HUES6 (cell line): ENCODE results near the gene E2F4.

Source experiments
- H3K27ac ChIP-seq: 2 replicates; pipeline ENCODE4 v1.7.0; 2013; ENCODE audit warnings: low read depth, mild to moderate bottlenecking, low read length, inconsistent platforms
- H3K27me3 ChIP-seq: 2 replicates; pipeline ENCODE4 v1.6.1; 2013; ENCODE audit warnings: low read length; ENCODE audit not compliant: control insufficient read depth, insufficient read depth
- H3K36me3 ChIP-seq: 2 replicates; pipeline ENCODE4 v1.6.1; 2013; ENCODE audit warnings: low read length; ENCODE audit not compliant: control insufficient read depth, insufficient read depth
- H3K4me1 ChIP-seq: 2 replicates; pipeline ENCODE4 v1.6.1; 2013; ENCODE audit warnings: low read length; ENCODE audit not compliant: control insufficient read depth, insufficient read depth
- H3K4me3 ChIP-seq: 2 replicates; pipeline ENCODE4 v1.5.1; 2013; ENCODE audit warnings: low read depth, low read length
- H3K9ac ChIP-seq: one replicate; pipeline ENCODE4 v1.6.1; 2013; ENCODE audit warnings: mild to moderate bottlenecking, low read length
- H3K9me3 ChIP-seq: 2 replicates; pipeline ENCODE4 v1.6.1; 2013; ENCODE audit warnings: low read depth, low read length; ENCODE audit not compliant: control insufficient read depth, insufficient read depth

The E2F4 gene

DNA sequence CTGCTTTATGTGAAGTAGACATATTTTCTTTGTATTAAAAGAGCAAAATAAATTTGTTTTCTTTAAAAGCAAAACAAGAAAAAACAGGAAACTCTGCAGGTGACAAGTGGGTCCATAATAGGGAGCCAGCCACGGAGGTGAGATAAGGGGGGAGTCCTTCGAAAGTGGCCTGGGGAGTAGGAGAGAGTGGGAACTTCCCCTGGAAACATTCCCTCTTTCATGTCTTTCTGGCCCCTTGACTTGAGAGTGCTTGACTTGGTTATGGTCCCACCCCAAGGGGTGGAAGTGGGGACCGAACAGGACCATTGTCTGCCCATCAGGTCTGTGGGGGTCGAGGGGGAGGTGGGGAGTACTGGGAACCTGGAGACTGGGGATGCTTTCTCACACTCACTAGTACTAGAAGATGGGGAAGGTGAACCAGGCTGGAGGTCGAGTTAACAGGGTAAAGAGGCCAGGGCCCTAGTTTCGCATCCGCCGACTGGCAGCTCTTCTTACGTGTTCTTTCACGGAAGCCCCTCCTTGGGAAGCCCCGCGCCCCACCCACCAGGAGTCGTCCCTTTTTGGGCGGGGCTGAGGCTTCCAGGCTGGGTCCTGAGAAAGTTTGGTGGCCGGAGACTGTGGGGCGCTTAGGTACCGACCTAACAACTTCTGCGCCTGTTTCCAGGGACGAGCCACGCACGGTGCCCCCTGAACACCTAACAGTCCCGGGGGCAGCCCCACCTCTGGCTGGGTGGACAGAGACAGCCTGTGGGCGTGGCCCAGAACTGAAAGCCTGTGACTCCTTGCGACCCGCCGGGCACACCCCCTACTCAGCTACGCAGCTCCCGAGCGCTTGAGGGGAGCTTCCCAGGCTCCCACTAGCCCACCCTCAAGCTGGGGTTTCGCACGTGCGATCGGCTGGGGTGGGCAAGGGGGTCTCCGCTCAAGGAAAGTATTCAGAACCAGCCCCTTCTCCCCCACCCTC lies 33.0 kb upstream of the E2F4 start:
- H3K9me3 ChIP-seq = no peaks in the 10 kb centered on the region
- peaks cover 100% of the 10 kb centered on the region for H3K27me3 ChIP-seq
- no peak overlapping the region for H3K27ac ChIP-seq
- no peak overlapping the region for H3K9ac ChIP-seq
- peak overlapping the region; percentile 68 for H3K4me3 ChIP-seq
- H3K36me3 ChIP-seq = no peaks in the 10 kb centered on the region
- H3K4me1 ChIP-seq = peaks cover 12% of the 10 kb centered on the region; the same call in 1 of the 2 replicates

DNA sequence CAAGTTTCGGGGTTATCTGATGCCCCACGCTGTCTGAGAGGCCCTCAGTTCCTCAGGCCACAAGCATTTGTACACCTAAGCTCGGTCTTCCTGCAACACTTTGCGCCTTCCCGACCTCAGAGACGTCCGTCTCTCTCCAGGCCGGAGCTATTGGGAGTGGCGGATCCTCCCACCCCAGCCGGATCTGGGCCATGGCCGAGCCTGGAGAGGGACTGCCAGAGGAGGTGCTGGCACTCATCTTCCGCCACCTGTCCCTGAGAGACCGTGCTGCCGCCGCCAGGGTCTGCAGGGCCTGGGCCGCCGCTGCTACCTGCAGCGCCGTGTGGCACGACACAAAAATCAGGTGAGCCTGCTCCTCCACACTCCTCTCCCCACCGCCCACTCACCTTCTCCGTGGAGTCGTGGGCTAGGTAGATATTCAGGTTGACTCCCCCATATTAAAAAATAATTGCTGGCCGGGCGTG lies 30.3 kb upstream of the E2F4 start:
- no peaks in the 10 kb centered on the region for H3K9me3 ChIP-seq
- no peak overlapping the region; the same call in 1 of the 2 replicates for H3K4me3 ChIP-seq
- H3K9ac ChIP-seq = no peak overlapping the region
- H3K4me1 ChIP-seq = peaks cover 18% of the 10 kb centered on the region
- H3K27ac ChIP-seq = no peak overlapping the region
- H3K27me3 ChIP-seq = peaks cover 100% of the 10 kb centered on the region
- no peaks in the 10 kb centered on the region for H3K36me3 ChIP-seq

DNA sequence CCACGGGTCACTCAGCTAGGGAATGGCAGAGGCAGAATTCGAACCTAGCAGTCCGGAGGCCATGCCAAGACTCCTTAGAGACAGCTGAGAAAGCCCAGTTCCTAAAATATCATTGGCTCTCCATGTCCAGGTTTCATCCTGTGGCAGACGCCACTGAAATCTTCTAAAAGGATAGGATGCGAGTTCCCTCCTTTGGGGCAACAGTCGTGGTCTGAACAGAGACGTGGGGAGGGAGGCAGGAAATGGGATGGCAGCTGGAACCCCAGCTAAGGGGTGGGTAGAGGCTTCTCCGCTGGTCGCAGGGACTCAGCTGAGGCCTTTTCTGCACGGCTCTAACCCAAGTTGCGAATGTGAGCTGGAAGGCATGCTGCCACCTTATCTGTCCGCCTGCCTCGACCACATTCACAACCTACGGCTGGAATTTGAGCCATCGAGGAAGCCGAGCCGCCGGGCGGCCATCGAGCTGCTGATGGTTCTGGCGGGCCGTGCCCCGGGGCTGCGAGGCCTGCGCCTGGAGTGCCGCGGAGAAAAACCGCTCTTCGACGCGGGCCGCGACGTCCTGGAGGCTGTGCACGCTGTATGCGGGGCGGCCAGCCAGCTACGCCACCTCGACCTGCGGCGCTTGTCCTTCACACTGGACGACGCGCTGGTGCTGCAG lies 29.3 kb upstream of the E2F4 start:
- no peak overlapping the region for H3K27ac ChIP-seq
- peaks cover 100% of the 10 kb centered on the region for H3K27me3 ChIP-seq
- H3K4me3 ChIP-seq = peak overlapping the region; percentile 55
- H3K9ac ChIP-seq = no peak overlapping the region
- H3K36me3 ChIP-seq = no peaks in the 10 kb centered on the region
- peaks cover 18% of the 10 kb centered on the region for H3K4me1 ChIP-seq
- H3K9me3 ChIP-seq = no peaks in the 10 kb centered on the region

DNA sequence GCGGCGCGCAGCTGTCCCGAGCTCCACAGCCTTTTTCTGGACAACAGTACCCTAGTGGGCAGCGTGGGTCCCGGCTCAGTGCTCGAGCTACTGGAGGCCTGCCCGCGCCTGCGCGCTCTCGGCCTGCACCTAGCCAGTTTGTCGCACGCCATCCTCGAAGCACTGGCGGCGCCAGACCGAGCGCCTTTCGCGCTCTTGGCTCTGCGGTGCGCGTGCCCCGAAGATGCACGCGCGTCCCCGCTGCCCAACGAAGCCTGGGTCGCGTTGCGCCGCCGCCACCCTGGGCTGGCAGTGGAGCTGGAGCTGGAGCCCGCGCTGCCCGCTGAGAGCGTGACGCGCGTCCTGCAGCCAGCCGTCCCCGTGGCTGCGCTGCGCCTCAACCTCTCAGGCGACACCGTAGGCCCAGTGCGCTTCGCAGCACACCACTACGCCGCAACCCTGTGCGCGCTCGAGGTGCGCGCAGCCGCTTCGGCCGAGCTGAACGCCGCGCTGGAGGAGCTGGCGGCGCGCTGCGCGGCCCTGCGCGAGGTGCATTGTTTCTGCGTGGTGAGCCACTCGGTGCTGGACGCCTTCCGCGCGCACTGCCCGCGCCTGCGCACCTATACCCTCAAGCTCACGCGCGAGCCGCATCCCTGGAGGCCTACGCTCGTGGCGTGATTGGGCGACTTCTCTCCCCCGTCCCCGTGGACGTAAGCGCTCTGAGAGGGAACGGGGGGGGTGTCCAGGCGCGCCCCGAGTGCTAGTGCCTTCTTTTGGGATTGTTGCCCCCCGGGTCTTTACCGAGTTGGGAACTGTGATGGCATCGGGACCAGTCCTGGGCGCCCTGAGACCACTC lies 28.6 kb upstream of the E2F4 start:
- H3K9ac ChIP-seq = no peak overlapping the region
- H3K9me3 ChIP-seq = no peaks in the 10 kb centered on the region
- H3K36me3 ChIP-seq = no peaks in the 10 kb centered on the region
- peaks cover 100% of the 10 kb centered on the region for H3K27me3 ChIP-seq
- no peak overlapping the region for H3K27ac ChIP-seq
- H3K4me3 ChIP-seq = peak overlapping the region; percentile 55
- peaks cover 18% of the 10 kb centered on the region for H3K4me1 ChIP-seq

DNA sequence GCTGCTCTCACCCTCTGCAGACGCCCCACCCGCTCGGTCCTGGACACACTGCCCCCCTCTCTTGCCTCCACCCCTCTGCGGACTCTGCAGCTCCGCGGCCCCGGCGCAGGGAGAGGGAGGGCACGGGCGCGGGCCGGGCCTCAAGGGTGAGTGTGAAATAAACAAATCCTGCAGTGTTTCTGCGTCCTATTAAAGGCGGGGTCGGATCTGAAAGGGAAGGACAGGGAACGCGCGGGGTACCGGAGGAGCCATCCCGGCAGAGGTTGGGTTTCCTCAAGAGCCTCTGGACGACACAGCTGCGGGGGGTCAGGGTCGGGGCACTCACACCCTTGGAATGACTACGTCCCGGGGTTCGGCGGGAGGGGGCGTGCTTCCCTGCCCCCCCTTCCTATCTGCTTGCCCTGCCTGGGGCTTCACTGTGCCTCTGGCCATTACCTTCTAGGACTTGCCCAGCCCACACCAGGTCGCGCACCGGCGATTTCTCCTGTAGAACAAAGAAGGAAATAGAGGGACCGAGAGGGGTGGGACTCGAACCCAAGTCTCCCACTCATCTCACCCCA lies 27.9 kb upstream of the E2F4 start:
- Histone ChIP-seq H3K4me1 (peaks cover 17% of the 10 kb centered on the region), H3K27me3 (peaks cover 100% of the 10 kb centered on the region)

DNA sequence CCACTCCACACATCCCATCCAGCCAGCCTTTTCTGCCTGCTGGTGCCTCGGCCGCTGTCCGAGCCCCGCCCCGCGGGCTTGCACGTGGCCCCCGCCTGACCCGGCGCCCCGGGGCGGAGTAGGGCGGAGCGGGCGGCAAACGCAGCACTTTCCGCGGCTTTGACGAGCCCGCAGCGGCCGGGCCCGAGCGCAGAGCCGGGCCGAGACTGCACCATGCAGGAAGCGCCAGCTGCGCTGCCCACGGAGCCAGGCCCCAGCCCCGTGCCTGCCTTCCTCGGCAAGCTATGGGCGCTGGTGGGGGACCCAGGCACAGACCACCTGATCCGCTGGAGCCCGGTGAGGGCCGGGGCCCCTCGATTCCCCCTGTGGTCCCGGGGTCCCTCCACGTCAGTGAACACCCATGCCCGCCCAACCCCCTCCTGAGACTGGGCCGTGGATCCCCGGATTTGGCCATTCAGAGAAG lies 27.3 kb upstream of the E2F4 start, which contains the start of gene HSF4:
Gene HSF4 (plus strand): TSS at position 147 of the 463 bp plus-strand sequence. CDS start 67 bp downstream, at position 214.
- Histone ChIP-seq H3K4me3 (peak within 1 kb of the TSS; percentile 55), H3K36me3 (no peaks in the 10 kb centered on the region), H3K4me1 (peaks cover 14% of the 10 kb centered on the region), H3K9me3 (no peaks in the 10 kb centered on the region), H3K27me3 (peaks cover 100% of the 10 kb centered on the region), H3K9ac (no peak within 1 kb of the TSS), H3K27ac (no peak within 1 kb of the TSS)

More for the DNA sequence above, 27.9 kb upstream of the E2F4 start:
- Histone ChIP-seq H3K9ac (no peak overlapping the region), H3K9me3 (no peaks in the 10 kb centered on the region), H3K36me3 (no peaks in the 10 kb centered on the region), H3K27ac (no peak overlapping the region), H3K4me3 (peak overlapping the region; percentile 55)

DNA sequence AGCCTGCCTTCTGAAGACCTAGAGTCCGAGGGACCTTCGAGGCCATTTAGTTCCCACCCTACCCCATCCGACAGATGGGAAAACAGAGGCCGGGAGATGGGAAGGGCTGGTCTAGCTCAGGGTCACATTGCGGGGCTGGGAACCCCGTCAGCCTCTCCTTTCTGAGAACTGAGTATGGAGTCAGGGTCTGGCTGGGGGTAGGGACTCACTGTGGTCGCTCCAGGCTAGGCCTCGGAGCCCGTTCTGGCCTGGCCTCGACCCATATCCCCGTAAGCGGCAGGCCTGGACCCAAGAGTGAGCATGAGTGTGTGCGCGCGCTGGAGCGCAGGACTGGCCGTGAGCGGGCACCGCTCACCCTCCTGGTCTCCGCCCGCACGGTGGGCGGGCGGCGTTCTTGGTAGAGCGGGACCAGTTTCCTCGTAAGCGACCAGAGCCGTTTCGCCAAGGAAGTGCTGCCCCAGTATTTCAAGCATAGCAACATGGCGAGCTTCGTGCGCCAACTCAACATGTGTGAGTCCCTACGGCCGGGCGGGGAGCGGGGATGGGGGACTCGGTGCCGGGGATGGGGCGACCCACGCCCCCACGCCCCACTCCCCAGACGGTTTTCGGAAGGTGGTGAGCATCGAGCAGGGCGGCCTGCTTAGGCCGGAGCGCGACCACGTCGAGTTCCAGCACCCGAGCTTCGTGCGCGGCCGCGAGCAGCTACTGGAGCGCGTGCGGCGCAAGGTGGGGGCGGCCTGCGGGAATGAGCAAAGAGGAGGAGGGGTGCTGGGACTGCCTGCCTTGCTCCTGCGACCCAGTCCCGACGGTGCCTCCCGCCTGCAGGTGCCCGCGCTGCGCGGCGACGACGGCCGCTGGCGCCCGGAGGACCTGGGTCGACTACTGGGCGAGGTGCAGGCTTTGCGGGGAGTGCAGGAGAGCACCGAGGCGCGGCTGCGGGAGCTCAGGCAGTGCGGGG lies 26.6 kb upstream of the E2F4 start:
- Histone ChIP-seq H3K27me3 (peaks cover 92% of the 10 kb centered on the region), H3K9me3 (no peaks in the 10 kb centered on the region), H3K27ac (no peak overlapping the region), H3K4me1 (peaks cover 14% of the 10 kb centered on the region), H3K4me3 (peak overlapping the region; percentile 55), H3K9ac (no peak overlapping the region), H3K36me3 (no peaks in the 10 kb centered on the region)

DNA sequence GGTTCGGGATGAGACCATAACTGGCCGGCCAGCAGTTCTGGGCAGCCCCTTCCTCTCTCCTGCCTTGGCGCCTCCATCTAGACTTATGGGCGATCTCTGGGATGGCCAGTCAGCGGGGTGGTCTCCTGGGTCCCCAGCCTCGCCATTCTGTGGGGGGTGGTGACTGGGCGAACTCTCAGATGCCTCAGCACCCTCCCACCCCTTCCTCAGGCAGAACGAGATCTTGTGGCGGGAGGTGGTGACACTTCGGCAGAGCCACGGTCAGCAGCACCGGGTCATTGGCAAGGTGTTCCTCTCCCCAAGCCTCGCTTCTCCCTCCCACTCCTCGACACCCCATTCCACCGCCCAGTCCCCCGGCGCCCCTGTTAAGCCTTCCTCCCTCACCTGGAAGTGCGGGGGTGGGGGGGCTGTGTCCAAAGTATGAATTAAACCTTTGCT lies 25.8 kb upstream of the E2F4 start:
- no peak overlapping the region for H3K27ac ChIP-seq
- no peak overlapping the region for H3K9ac ChIP-seq
- H3K4me3 ChIP-seq = no peak overlapping the region
- no peaks in the 10 kb centered on the region for H3K9me3 ChIP-seq
- peaks cover 17% of the 10 kb centered on the region for H3K4me1 ChIP-seq
- no peaks in the 10 kb centered on the region for H3K36me3 ChIP-seq
- H3K27me3 ChIP-seq = peaks cover 90% of the 10 kb centered on the region

DNA sequence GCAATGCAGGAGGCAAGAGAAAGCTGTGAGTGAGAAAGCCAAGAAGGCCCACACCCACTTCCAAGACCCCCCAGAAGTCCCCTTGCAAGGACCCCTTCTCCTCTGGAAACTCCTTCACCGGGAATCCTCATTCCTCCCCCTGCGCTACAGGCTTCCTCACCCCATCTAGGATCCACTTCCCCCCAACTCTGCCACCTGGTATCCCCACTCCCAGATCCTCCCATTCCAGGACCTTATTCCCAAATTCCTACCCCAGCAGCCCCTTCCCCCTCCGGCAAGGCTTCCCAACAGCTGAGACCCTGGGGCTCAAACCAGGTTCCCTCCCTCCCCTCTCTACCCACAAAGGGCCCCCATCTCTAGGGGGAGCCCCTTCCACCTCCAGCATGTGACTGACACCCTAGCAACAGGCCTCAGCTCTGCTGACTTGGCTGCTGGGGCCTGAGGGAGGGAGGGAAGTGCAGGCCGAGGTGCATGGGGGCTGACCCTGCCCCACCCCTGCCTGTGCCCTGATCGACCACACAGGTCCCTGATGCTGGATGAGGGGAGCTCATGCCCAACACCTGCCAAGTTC lies 25.3 kb upstream of the E2F4 start:
- Histone ChIP-seq H3K4me1 (peaks cover 19% of the 10 kb centered on the region), H3K36me3 (no peaks in the 10 kb centered on the region), H3K27ac (no peak overlapping the region), H3K9me3 (no peaks in the 10 kb centered on the region), H3K27me3 (peaks cover 90% of the 10 kb centered on the region), H3K4me3 (no peak overlapping the region), H3K9ac (no peak overlapping the region)
